NB4 (cell line): ENCODE measurements around the gene UBA6.

Source experiments
- CTCF ChIP-seq: IDR thresholded peaks from one replicate; pipeline ENCODE4 v1.5.1; 2012; ENCODE audit warnings: low read depth, low read length
- MAX ChIP-seq: IDR thresholded peaks from 2 replicates; pipeline ENCODE4 v1.6.1; 2011; ENCODE audit warnings: low read depth, low read length
- POLR2A ChIP-seq: IDR thresholded peaks from 2 replicates; pipeline ENCODE4 v1.6.1; 2011; ENCODE audit warnings: mild to moderate bottlenecking; ENCODE audit not compliant: insufficient read length; ENCODE audit errors: extremely low read depth

- TF ChIP-seq CTCF (no peak), MAX (no peak), POLR2A (no peak)
Measured at GRCh38 chr4:67727124-67727850, 26.3 kb upstream of the UBA6 start.
